Brain pericyte (primary cell): ENCODE results near the gene LMX1A.

Experiments
- DNase-seq: peaks from one replicate; pipeline ENCODE4 v3.0.0-alpha.2; 2012; ENCODE audit warnings: low read depth, low spot score

The LMX1A gene

GRCh38 chr1:165168467-165168866 is 188.0 kb downstream of the LMX1A start:
- DNase-seq = no peak

DNA sequence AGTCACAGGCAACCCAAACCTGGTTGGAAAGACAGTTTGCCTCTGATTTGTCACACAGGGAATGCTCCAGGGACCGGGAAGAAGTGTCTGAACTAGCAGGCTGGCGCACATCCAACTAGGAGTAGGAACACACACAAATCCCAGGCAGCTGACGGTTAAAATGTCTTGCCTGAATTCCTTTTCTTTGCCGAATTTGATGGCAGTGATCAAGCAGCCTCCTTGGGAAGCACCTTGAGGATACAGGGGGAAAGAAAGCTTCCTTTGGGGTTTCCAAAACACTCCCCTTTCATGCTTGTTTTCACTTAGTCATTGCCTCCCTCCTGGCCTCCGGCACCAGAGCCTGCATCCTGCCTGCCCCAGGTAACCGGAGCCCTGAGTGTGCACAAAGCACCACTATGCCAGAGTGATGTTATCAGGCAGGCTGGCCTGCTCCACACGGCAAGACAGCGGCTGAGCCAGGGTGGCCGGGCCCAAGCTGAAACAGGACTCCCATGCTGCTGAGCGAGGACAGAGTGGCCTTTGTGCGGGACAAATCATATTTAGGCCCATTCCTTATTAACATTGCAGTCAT is 193.8 kb downstream of the LMX1A start:
- DNase-seq = no peak

GRCh38 chr1:165161130-165161529 is 195.4 kb downstream of the LMX1A start:
- no peak for DNase-seq

GRCh38 chr1:165153182-165153581 is 203.3 kb downstream of the LMX1A start:
- DNase-seq = no peak

DNA sequence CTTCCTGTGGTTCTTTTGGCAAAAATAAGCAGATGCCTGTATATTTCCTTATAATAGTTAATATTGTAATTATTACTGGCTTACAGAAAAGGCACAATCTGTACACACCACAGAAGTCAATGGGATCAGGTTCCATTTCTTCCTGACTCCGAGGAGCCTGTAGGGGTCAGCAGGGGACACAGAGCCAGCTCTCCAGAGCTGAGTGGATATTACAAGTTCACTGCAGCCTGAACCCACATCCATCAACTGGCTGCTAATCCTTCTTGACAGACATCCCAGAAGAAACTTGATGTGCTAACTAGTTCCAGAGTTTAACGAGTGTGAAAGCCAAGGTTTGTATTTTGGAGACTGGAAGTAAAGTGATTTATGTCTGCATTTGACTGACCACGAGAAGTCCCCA is 203.8 kb downstream of the LMX1A start:
- DNase-seq = no peak

DNA sequence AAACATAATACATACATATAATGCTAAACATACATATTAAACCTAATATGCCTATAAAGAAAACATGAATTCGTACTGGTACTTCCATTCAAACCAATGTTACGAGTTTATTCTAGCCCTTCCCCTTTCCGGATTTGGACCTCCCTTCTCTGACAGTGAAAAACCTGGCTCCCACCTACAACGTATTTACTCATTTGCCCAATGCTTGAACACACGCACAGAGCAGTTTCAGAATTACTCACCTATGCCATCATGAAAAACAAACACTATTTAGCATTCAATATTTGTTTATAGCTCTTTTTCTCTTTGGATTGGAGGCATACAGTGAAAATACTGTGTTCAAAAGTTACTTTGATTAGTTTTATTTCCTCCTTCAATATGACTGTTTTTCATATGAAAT is 204.4 kb downstream of the LMX1A start:
- DNase-seq = no peak
